Upper lobe of left lung (tissue), 6 donors: ENCODE results near the gene COL4A6. TPM values are rescaled to one million over a fixed set of nuclear protein-coding genes. Genes with fewer than 3 reads are reported as not detected.

Experiments used
- ATAC-seq, 2 donors: fragments of 200-7000 bp; cut with Tn5 transposase; one replicate each; pipeline ENCODE4 v1.9.1; 2022; ENCODE audit warnings: mild to moderate bottlenecking in 2 of 2, moderate library complexity in 2 of 2; ENCODE audit not compliant: low FRiP score in 2 of 2
- DNase-seq, 2 donors: peaks; one replicate each; pipeline ENCODE4 v3.0.0-alpha.2; 2019 to 2020
- H3K27ac ChIP-seq, 4 donors: fragments of 200-600 bp; sonication (generic); one replicate each; pipeline ENCODE4 v1.5.1; 2016 to 2019
- H3K27me3 ChIP-seq, 4 donors: fragments of 200-600 bp; sonication (generic); one replicate each; pipeline ENCODE4 v1.5.1; 2017 to 2019
- H3K36me3 ChIP-seq, 4 donors: fragments of 200-600 bp; sonication (generic); one replicate each; pipeline ENCODE4 v1.5.1; 2016 to 2019
- H3K4me1 ChIP-seq, 4 donors: fragments of 200-600 bp; sonication (generic); one replicate each; pipeline ENCODE4 v1.5.1; 2018 to 2019
- H3K4me3 ChIP-seq, 4 donors: fragments of 200-600 bp; sonication (generic); one replicate each; pipeline ENCODE4 v1.5.1; 2017 to 2019; ENCODE audit warnings: mild to moderate bottlenecking in 2 of 4, moderate library complexity in 1 of 4
- H3K9me3 ChIP-seq, 4 donors: fragments of 200-600 bp; sonication (generic); one replicate each; pipeline ENCODE4 v1.5.1; 2018 to 2019
- EP300 ChIP-seq, 4 donors: sonication (generic); formaldehyde crosslinking; IDR thresholded peaks; one replicate each; pipeline ENCODE4 v1.5.1; 2017; ENCODE audit warnings: antibody characterized with exemption in 4 of 4, control low read depth in 2 of 4
- POLR2A ChIP-seq, 4 donors: fragments of 450-650 bp; IDR thresholded peaks; one replicate each; pipeline ENCODE4 v1.5.1; 2016 to 2017; ENCODE audit warnings: antibody characterized with exemption in 4 of 4, mild to moderate bottlenecking in 2 of 4
- POLR2AphosphoS5 ChIP-seq, 2 donors: sonication (generic); formaldehyde crosslinking; IDR thresholded peaks; one replicate each; pipeline ENCODE4 v1.5.1; 2017; ENCODE audit warnings: antibody characterized with exemption in 2 of 2
- WGBS, 2 donors: methylation state at CpG; one replicate each; pipeline ENCODE4 v1.1.5; 2017 to 2018; 5-methylcytosine and 5-hydroxymethylcytosine counted together
- total RNA-seq, 6 donors: library from RNA; depleted of rRNA in 4 of 6; stranded (reverse); fragments of >200 nt in 4 of 6; gene quantifications; one replicate each; pipeline versions ENCODE4 v1.1.0 to v1.2.1, GENCODE V29; 2016 to 2021
- TF ChIP-seq, protein P1 (sequence below), 6 experiments: fragments of 450-650 bp in 4 of 6; fragments of 200-600 bp in 2 of 6; sonication (generic) in 2 of 6; IDR thresholded peaks; one replicate each; pipeline ENCODE4 v1.5.1; 2016 to 2019; ENCODE audit warnings: antibody characterized with exemption in 6 of 6
- donor health status: DM: no; HTN: no; CAD: no; lungs with moderate emphysema.
- donor health status: DM: no; HTN: yes; CAD: no; lungs with severe emphysema.

Gene COL4A6
- total RNA-seq, 6 donors from 2014 or later: 0.52 to 3.8 (median 2.2) TPM

DNA sequence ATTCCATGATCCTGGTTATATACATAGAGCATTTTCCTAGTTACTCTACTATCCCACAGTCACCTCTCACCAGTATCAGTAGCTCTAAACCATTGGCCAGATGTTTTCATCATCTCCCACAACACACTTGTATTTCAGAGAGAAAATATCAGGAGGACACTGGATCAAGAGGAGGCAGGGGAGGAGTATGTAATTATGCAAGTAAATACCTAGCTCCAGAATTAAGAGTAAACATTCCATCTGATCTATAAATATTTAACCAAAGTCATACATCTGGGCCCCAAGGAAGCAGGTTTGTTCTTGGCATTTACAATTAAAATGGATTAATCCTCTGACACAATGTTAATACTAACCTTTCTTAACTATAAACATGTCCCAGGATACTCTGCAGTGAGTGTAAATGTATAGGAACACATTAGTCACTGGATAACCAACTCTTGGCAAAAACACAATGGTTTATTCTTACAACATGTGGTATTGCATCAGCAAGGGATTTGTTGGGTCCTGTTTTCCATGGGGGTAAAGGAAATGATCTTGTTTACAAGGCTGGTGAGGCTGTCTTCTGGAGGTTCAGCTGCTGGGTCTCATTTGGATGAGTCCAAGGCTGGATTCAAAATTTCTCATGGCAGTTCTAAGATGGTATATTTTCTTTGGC lies 176.5 kb downstream of the COL4A6 start:
- ATAC-seq: no peak
- no peaks in the 10 kb centered on the region for H3K36me3 ChIP-seq
- H3K27me3 ChIP-seq: no peaks in the 10 kb centered on the region
- no peaks in the 10 kb centered on the region for H3K4me1 ChIP-seq
- no peak overlapping the region for H3K27ac ChIP-seq
- no peak for TF ChIP-seq POLR2A (IDR thresholded peaks at IDR 0.05)
- no peaks in the 10 kb centered on the region for H3K9me3 ChIP-seq
- no peak for DNase-seq
- no peak overlapping the region for H3K4me3 ChIP-seq

DNA sequence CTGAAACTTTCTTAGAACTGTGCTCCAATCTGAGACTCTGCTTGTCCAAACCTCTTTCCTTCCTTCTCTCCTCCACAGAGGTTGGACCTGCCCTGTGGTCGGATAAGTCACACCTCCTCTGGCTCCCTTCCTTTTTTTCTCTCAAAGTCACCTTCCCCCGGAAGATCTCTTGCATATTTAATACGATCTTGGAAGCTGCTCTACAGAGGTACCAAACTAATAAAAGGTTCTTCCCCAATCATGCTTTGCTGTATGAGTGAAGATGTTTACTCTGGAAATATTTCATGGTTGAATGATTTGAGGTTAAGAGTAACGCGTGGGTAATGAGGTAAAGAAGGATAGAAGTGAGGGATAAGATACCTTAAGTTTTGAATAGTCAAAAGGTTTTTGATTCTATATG lies 180.7 kb downstream of the COL4A6 start:
- no peak overlapping the region for H3K4me3 ChIP-seq
- H3K9me3 ChIP-seq: no peaks in the 10 kb centered on the region
- no peaks in the 10 kb centered on the region for H3K36me3 ChIP-seq
- ATAC-seq: no peak
- TF ChIP-seq, protein P1, sequence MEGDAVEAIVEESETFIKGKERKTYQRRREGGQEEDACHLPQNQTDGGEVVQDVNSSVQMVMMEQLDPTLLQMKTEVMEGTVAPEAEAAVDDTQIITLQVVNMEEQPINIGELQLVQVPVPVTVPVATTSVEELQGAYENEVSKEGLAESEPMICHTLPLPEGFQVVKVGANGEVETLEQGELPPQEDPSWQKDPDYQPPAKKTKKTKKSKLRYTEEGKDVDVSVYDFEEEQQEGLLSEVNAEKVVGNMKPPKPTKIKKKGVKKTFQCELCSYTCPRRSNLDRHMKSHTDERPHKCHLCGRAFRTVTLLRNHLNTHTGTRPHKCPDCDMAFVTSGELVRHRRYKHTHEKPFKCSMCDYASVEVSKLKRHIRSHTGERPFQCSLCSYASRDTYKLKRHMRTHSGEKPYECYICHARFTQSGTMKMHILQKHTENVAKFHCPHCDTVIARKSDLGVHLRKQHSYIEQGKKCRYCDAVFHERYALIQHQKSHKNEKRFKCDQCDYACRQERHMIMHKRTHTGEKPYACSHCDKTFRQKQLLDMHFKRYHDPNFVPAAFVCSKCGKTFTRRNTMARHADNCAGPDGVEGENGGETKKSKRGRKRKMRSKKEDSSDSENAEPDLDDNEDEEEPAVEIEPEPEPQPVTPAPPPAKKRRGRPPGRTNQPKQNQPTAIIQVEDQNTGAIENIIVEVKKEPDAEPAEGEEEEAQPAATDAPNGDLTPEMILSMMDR (IDR thresholded peaks at IDR 0.05): no peak
- no peak for TF ChIP-seq POLR2A (IDR thresholded peaks at IDR 0.05)
- WGBS, 2 donors: 56 to 65% methylated on average over 5 of the region's 5 CpGs
- H3K27ac ChIP-seq: no peak overlapping the region
- DNase-seq: no peak
- no peaks in the 10 kb centered on the region for H3K27me3 ChIP-seq
- no peaks in the 10 kb centered on the region for H3K4me1 ChIP-seq

DNA sequence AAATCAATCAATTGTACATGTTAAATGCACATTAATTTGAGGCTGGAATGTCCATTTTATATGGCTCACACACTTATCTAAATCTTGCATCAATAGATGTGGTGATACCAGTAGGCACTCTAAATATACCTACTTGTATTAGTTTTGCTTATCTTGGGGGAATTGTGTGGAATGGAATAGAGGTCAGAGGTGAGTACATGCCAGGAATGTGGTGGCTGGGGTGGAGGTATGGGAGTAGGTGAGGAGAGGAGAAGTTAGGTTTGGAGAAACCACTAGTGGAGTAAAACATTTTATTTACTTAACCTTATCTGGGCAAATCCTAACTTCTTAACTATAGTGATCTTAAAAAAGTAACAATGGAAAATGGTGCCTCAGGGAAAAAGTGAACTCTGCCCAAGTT lies 183.6 kb downstream of the COL4A6 start:
- no peak for DNase-seq
- Histone ChIP-seq H3K36me3 (no peaks in the 10 kb centered on the region), H3K9me3 (no peaks in the 10 kb centered on the region), H3K27me3 (no peaks in the 10 kb centered on the region), H3K4me3 (no peak overlapping the region), H3K4me1 (no peaks in the 10 kb centered on the region), H3K27ac (no peak overlapping the region)
- TF ChIP-seq, protein P1 (IDR thresholded peaks at IDR 0.05): no peak
- TF ChIP-seq POLR2A (IDR thresholded peaks at IDR 0.05) (no peak), EP300 (IDR thresholded peaks at IDR 0.05) (no peak), POLR2AphosphoS5 (IDR thresholded peaks at IDR 0.05) (no peak)
- ATAC-seq: no peak

DNA sequence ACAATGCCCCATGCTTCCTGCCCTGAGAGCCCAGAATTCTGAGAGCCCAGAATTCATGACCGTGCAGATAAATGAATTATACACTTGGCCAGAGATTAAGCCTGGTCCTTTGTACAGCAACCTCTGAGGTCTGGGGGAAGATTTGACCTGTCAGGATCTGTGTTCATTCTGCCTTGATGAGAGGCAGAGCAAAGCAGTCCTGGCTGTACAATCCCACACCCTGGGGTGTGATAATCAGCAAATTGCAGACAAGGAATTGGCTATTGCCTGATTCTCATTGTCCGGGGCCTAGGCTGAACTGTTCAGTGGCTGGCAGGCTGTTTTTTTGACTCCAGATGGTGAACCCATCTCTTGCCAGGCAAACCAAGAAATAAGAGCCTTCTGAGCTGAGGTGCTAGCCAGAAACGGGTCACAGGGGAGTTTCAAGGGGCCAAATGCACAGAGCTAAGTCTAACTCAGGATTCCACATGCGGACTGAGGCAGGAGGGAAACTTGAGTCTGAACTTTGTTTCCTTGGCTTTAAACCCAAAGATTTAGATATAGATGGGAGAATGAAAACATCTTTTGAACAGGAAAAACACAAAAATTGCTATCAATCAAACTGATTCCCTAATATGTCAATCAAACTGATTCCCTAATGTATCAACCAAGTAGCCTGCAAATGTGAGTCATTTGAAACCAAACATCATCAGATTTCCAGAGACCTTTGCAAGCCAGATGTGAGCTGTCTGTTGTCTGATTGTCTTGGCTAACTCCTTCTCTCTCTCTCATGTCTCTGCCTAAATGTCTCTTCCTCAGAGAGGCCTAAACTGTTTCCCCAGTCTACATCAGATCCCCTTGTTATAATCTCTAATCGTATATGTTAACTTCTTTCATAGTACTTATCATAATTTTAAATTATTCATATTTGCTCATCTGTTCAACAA lies 187.3 kb downstream of the COL4A6 start:
- H3K4me1 ChIP-seq: no peaks in the 10 kb centered on the region
- H3K4me3 ChIP-seq: no peak overlapping the region
- no peak overlapping the region for H3K27ac ChIP-seq
- no peaks in the 10 kb centered on the region for H3K27me3 ChIP-seq
- TF ChIP-seq EP300 (IDR thresholded peaks at IDR 0.05) (no peak), POLR2AphosphoS5 (IDR thresholded peaks at IDR 0.05) (no peak), POLR2A (IDR thresholded peaks at IDR 0.05) (no peak)
- TF ChIP-seq, protein P1 (IDR thresholded peaks at IDR 0.05): no peak
- 74 to 94% methylated on average over 2 to 5 of the region's 5 CpGs for WGBS, 2 donors
- H3K9me3 ChIP-seq: no peaks in the 10 kb centered on the region
- DNase-seq: no peak
- ATAC-seq: no peak
- no peaks in the 10 kb centered on the region for H3K36me3 ChIP-seq

DNA sequence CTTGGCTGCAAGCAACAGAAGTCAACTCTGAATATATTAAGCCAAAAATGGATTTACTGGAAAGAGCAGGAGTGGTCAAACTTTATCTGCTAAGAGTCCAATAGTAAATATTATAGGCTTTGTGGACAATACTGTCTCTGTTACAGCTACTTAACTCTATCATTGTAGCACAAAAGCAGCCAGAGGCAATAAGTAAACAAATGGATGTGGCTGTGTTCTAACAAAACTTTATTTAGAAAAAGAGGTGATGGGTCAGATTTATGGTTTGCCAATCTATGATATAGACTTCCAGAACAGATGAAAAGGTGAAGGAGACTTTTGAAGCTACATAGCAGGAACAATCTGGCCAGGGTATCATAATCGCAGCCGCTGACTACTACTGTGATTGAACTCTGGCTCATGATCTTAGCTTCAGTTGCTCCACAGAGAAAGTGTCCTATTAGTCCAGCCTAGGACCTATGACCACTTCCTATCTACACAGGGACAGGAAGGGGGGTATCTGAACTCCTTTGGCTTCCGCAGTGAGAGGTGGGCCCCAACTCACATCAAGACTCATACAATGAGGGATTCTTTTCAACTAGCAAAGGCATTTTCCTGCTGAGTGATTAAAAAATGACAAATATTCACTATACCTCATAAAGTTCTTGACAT lies 191.8 kb downstream of the COL4A6 start:
- H3K27ac ChIP-seq: no peak overlapping the region
- no peak overlapping the region for H3K4me3 ChIP-seq
- ATAC-seq (no peak), DNase-seq (no peak)
- WGBS, 2 donors: 94 to 98% methylated on average over 3 of the region's 3 CpGs
- H3K36me3 ChIP-seq: no peaks in the 10 kb centered on the region
- no peaks in the 10 kb centered on the region for H3K27me3 ChIP-seq
- TF ChIP-seq POLR2AphosphoS5 (IDR thresholded peaks at IDR 0.05) (no peak), EP300 (IDR thresholded peaks at IDR 0.05) (no peak), POLR2A (IDR thresholded peaks at IDR 0.05) (no peak)
- TF ChIP-seq, protein P1 (IDR thresholded peaks at IDR 0.05): no peak
- no peaks in the 10 kb centered on the region for H3K9me3 ChIP-seq
- H3K4me1 ChIP-seq: no peaks in the 10 kb centered on the region
